Measurements from ENCODE around the gene MRPL4. TPM values are rescaled to one million over a fixed set of nuclear protein-coding genes. Genes with fewer than 3 reads are reported as not detected.

Gene MRPL4
- total and polyA plus RNA-seq, 2 of the 13 experiments (the other 11 are each of a cell fraction or from before 2014, with no cell fraction given), result 40.6 to 42.5 TPM

DNA sequence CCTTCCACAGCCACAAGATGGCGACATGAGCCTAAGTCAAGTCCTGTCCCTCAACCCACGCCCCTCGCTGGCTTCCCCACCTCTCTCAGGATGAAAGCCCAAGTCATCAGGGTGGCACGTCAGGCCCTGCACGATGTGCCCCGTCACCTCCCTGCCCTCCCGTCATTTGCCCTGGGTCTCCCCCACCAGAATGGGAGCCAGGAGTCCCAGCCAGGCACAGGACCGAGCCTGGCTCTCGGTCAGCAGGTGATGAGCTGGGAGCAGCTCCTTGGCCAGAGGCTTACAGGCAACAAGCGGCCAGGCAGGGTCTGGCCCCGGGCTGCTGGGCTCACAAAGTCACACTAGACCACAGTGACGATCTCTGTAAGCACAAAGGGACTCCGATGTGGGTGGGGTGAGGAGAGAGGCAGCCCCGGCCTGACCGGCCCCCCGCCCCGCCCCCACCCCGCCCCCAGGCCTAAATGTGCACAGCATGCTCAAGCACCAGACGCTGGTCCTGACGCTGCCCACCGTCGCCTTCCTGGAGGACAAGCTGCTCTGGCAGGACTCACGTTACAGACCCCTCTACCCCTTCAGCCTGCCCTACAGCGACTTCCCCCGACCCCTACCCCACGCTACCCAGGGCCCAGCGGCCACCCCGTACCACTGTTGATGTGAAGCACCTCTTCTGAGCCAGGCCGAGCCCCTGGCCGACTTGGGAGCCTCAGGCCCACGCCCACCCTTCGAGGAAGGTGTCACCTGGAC lies 7.3 kb downstream of the MRPL4 start (continued):
- TF ChIP-seq, protein P1, sequence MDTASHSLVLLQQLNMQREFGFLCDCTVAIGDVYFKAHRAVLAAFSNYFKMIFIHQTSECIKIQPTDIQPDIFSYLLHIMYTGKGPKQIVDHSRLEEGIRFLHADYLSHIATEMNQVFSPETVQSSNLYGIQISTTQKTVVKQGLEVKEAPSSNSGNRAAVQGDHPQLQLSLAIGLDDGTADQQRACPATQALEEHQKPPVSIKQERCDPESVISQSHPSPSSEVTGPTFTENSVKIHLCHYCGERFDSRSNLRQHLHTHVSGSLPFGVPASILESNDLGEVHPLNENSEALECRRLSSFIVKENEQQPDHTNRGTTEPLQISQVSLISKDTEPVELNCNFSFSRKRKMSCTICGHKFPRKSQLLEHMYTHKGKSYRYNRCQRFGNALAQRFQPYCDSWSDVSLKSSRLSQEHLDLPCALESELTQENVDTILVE (CRISPR knock-in tag; IDR thresholded peaks at IDR 0.05), result no peak
- TF ChIP-seq, protein P2, sequence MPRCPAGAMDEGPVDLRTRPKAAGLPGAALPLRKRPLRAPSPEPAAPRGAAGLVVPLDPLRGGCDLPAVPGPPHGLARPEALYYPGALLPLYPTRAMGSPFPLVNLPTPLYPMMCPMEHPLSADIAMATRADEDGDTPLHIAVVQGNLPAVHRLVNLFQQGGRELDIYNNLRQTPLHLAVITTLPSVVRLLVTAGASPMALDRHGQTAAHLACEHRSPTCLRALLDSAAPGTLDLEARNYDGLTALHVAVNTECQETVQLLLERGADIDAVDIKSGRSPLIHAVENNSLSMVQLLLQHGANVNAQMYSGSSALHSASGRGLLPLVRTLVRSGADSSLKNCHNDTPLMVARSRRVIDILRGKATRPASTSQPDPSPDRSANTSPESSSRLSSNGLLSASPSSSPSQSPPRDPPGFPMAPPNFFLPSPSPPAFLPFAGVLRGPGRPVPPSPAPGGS (CRISPR knock-in tag; IDR thresholded peaks at IDR 0.05), result no peak
- TF ChIP-seq ZNF775 (CRISPR knock-in tag; IDR thresholded peaks at IDR 0.05; ENCODE audit: borderline replicate concordance) (no peak), NCOA5 (CRISPR knock-in tag; IDR thresholded peaks at IDR 0.05) (no peak), TSC22D2 (CRISPR knock-in tag; IDR thresholded peaks at IDR 0.05; ENCODE audit: borderline replicate concordance) (no peak), KDM6A (CRISPR knock-in tag; IDR thresholded peaks at IDR 0.05; ENCODE audit: low read depth) (no peak), SMARCE1 (IDR thresholded peaks at IDR 0.05; ENCODE audit: borderline replicate concordance) (no peak), NONO (IDR thresholded peaks at IDR 0.05) (no peak), NONO (CRISPR knock-in tag; conservative IDR thresholded peaks at IDR 0.05) (peak; percentile 40; the same call in 1 of the 2 replicates), ZFP37 (CRISPR knock-in tag; IDR thresholded peaks at IDR 0.05; ENCODE audit: borderline replicate concordance) (no peak), CHCHD3 (CRISPR knock-in tag; IDR thresholded peaks at IDR 0.05) (no peak), RBFOX2 (IDR thresholded peaks at IDR 0.05; ENCODE audit: low read depth, low read length) (0 out of 2 replicates have a peak, but pooled peaks have one; percentile 43), CBX1 (IDR thresholded peaks at IDR 0.05; ENCODE audit: low read depth) (no peak), AKNA (CRISPR knock-in tag; IDR thresholded peaks at IDR 0.05; ENCODE audit: borderline replicate concordance) (no peak)
- TF ChIP-seq, protein P3, sequence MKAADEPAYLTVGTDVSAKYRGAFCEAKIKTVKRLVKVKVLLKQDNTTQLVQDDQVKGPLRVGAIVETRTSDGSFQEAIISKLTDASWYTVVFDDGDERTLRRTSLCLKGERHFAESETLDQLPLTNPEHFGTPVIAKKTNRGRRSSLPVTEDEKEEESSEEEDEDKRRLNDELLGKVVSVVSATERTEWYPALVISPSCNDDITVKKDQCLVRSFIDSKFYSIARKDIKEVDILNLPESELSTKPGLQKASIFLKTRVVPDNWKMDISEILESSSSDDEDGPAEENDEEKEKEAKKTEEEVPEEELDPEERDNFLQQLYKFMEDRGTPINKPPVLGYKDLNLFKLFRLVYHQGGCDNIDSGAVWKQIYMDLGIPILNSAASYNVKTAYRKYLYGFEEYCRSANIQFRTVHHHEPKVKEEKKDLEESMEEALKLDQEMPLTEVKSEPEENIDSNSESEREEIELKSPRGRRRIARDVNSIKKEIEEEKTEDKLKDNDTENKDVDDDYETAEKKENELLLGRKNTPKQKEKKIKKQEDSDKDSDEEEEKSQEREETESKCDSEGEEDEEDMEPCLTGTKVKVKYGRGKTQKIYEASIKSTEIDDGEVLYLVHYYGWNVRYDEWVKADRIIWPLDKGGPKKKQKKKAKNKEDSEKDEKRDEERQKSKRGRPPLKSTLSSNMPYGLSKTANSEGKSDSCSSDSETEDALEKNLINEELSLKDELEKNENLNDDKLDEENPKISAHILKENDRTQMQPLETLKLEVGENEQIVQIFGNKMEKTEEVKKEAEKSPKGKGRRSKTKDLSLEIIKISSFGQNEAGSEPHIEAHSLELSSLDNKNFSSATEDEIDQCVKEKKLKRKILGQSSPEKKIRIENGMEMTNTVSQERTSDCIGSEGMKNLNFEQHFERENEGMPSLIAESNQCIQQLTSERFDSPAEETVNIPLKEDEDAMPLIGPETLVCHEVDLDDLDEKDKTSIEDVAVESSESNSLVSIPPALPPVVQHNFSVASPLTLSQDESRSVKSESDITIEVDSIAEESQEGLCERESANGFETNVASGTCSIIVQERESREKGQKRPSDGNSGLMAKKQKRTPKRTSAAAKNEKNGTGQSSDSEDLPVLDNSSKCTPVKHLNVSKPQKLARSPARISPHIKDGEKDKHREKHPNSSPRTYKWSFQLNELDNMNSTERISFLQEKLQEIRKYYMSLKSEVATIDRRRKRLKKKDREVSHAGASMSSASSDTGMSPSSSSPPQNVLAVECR (CRISPR knock-in tag; IDR thresholded peaks at IDR 0.05; ENCODE audit: borderline replicate concordance), result no peak; the same call in 1 of the 2 replicates
- TF ChIP-seq, protein P4, sequence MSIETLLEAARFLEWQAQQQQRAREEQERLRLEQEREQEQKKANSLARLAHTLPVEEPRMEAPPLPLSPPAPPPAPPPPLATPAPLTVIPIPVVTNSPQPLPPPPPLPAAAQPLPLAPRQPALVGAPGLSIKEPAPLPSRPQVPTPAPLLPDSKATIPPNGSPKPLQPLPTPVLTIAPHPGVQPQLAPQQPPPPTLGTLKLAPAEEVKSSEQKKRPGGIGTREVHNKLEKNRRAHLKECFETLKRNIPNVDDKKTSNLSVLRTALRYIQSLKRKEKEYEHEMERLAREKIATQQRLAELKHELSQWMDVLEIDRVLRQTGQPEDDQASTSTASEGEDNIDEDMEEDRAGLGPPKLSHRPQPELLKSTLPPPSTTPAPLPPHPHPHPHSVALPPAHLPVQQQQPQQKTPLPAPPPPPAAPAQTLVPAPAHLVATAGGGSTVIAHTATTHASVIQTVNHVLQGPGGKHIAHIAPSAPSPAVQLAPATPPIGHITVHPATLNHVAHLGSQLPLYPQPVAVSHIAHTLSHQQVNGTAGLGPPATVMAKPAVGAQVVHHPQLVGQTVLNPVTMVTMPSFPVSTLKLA (IDR thresholded peaks at IDR 0.05), result no peak

Measured in HepG2 (cell line).